OCI-LY7 (cell line): Measurements from ENCODE around the gene TBX21.

Experiments used
- EZH2phosphoT487 ChIP-seq: fragments of 200-600 bp; sonication (generic); IDR thresholded peaks from 2 replicates; pipeline ENCODE4 v1.6.1; 2018; ENCODE audit warnings: low read depth, borderline replicate concordance, mild to moderate bottlenecking, mixed run types, antibody characterized with exemption, low read length, moderate library complexity, mixed read lengths
- TF ChIP-seq, protein P1 (sequence below): fragments of 200-600 bp; sonication (generic); conservative IDR thresholded peaks from 2 replicates; pipeline ENCODE4 v1.5.1; 2014; ENCODE audit warnings: mild to moderate bottlenecking, antibody characterized with exemption, low read length, moderate library complexity, mixed read lengths

DNA sequence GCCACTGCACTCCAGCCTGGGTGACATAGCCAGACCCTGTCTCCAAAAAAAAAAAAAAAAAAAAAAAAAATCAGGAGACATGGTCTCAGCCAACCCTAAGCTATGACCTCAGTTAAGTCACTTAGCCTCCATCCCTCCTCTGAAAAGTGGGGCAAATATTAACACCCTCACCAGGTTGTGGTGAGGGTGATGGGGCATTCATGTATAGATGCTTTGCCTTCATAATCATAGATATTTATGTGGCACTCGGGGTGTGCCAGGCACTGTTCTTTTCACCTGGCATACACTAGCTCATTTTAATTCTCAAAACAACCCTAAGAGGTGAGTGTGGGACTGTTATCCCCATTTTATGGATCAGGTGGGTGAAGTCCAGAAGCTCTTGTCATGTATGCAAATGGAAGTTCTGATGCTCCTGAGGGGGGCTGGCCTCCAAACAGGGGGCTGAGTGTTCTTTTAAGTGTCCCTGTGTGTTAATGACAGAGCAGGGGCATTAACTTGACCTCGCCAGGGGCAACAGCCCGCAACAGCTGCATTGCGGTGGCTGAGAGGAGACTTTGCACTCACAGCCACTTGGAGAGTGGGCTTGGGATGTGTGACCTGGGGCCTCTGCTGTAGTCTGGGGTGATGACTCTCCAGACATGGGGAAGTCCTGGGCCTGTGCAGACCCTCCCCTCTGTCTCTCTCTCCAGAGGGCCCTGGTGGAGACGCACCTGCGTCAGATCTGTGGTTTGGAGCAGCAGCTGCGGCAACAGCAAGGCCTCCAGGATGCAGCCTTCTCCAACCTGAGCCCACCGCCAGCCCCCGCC is 34.9 kb upstream of the TBX21 start:
- TF ChIP-seq, protein P1, sequence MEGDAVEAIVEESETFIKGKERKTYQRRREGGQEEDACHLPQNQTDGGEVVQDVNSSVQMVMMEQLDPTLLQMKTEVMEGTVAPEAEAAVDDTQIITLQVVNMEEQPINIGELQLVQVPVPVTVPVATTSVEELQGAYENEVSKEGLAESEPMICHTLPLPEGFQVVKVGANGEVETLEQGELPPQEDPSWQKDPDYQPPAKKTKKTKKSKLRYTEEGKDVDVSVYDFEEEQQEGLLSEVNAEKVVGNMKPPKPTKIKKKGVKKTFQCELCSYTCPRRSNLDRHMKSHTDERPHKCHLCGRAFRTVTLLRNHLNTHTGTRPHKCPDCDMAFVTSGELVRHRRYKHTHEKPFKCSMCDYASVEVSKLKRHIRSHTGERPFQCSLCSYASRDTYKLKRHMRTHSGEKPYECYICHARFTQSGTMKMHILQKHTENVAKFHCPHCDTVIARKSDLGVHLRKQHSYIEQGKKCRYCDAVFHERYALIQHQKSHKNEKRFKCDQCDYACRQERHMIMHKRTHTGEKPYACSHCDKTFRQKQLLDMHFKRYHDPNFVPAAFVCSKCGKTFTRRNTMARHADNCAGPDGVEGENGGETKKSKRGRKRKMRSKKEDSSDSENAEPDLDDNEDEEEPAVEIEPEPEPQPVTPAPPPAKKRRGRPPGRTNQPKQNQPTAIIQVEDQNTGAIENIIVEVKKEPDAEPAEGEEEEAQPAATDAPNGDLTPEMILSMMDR: no peak
- TF ChIP-seq EZH2phosphoT487: no peak
